ENCODE data around the gene MS4A8. TPM values are rescaled to one million over a fixed set of nuclear protein-coding genes. Genes with fewer than 3 reads are reported as not detected.

Gene MS4A8
- total and polyA plus RNA-seq, 2 experiments from 2014 or later = not detected

DNA sequence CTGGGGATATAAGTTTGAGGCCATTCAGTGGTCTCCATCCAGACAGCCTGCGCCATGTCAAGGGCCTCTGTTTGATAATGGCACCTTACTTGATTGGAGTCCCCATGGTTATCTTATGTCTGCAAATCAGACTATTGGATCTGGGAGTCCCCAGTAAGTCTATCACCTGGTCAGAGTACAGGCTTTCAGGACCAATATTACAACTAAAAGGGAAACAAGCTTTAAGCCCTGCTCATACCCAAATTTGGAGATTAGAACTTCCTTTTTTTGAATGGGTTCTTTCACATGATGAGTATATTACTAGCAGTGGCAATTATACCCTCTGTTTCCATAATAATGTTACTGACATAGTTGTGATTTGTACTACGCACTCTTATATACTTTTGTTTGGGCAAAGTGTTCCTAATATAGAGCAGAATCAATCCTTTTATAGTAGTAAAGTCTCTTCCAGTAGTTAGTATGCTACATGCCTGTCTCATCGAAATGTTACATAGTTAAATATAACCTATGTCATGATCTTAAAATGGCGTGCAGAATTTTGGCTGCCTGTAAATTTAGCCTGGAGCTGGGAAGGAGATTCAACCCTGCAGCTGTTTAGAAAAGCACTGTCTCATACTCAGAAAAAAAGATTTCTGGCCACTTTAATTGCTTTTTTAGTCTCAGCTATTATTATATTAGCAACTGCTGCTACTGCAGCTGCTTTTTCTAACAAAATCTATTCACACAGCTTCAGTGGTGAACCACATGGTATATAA, 62.2 kb downstream of the MS4A8 start:
- Histone ChIP-seq H3K9ac (no peak overlapping the region), H3K36me3 (ENCODE audit: low read depth) (no peaks in the 10 kb centered on the region), H3K4me2 (ENCODE audit: unreplicated experiment) (no peak overlapping the region), H3K27me3 (replicated peaks; ENCODE audit: insufficient read depth) (peaks cover 84% of the 10 kb centered on the region), H3K4me1 (ENCODE audit: insufficient read depth) (no peaks in the 10 kb centered on the region), H3K79me2 (ENCODE audit: insufficient read depth) (no peaks in the 10 kb centered on the region), H2AFZ (no peak overlapping the region), H4K20me1 (ENCODE audit: insufficient read depth) (no peaks in the 10 kb centered on the region), H3K4me3 (no peak overlapping the region), H3F3A (ENCODE audit: insufficient read depth) (no peaks in the 10 kb centered on the region), H3K9me2 (ENCODE audit: insufficient read depth) (no peaks in the 10 kb centered on the region), H3K27ac (no peak overlapping the region), H3K9me3 (ENCODE audit: low read depth) (no peaks in the 10 kb centered on the region)
- no peak for DNase-seq
- in situ Hi-C loops (cut with MboI) = no loop called here
- TF ChIP-seq EZH2phosphoT487 (IDR thresholded peaks at IDR 0.05; ENCODE audit: insufficient read depth, low read depth) (no peak), EZH2 (IDR thresholded peaks at IDR 0.05; ENCODE audit: insufficient read depth, poor library complexity, severe bottlenecking) (no peak)
- 23 to 39% methylated on average over 4 of the region's 4 CpGs for WGBS, 2 experiments (ENCODE audit: low coverage in 1 of 2, low lambda C conversion rate in 2 of 2, missing lambda C conversion rate in 2 of 2)

DNA sequence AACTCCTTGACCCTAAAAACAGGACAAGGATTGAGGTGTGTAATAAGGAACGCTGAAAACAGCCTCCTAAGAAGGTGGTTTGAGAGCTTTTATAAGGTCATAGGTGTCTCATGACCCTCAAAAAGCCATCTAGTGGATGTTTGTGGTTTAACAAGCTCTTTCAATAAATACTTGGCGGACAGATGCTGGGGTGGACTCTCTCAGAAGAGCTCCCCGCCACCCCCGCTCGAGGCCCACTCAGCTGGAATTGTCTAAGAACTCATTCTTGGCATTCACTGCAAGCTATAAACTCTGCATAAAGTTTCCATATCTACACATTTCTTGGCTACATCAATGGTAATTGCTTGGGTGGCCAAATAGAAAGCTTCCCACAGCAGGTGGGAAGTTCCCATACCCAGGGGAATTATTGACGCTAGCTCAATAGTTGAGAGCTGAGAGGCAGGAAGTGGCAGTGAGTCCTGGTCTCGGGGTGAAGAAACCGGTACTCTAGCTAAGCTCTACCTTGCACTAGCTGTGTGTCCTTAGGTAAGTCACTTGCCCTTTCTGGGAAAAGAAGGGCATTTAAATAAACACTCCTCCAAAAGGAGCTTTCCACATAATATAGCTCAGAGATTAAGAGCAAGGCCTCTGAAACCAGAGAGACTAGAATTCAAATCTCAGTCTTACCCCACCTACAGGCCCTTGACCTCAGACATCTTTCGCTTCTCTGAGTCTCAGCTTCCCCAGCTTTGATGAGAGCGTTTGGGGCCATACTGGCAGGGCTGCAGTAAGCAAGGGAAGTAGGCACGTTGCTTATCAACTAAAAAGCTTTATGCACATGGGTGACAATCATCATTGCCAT, 63.7 kb downstream of the MS4A8 start:
- Histone ChIP-seq H3K4me1 (ENCODE audit: insufficient read depth) (no peaks in the 10 kb centered on the region), H3K36me3 (ENCODE audit: low read depth) (no peaks in the 10 kb centered on the region), H3K9me3 (ENCODE audit: low read depth) (no peaks in the 10 kb centered on the region), H3F3A (ENCODE audit: insufficient read depth) (no peaks in the 10 kb centered on the region), H3K9ac (no peak overlapping the region), H3K4me2 (ENCODE audit: unreplicated experiment) (no peak overlapping the region), H4K20me1 (ENCODE audit: insufficient read depth) (no peaks in the 10 kb centered on the region), H2AFZ (no peak overlapping the region), H3K9me2 (ENCODE audit: insufficient read depth) (no peaks in the 10 kb centered on the region), H3K4me3 (no peak overlapping the region), H3K27me3 (replicated peaks; ENCODE audit: insufficient read depth) (peaks cover 76% of the 10 kb centered on the region), H3K27ac (no peak overlapping the region), H3K79me2 (ENCODE audit: insufficient read depth) (no peaks in the 10 kb centered on the region)
- WGBS, 2 experiments (ENCODE audit: low coverage in 1 of 2, low lambda C conversion rate in 2 of 2, missing lambda C conversion rate in 2 of 2) = 36 to 46% methylated on average over 11 of the region's 11 CpGs
- DNase-seq = no peak
- in situ Hi-C loops (cut with MboI) = no loop called here
- TF ChIP-seq EZH2phosphoT487 (IDR thresholded peaks at IDR 0.05; ENCODE audit: insufficient read depth, low read depth) = no peak
- no peak for TF ChIP-seq EZH2 (IDR thresholded peaks at IDR 0.05; ENCODE audit: insufficient read depth, poor library complexity, severe bottlenecking)

DNA sequence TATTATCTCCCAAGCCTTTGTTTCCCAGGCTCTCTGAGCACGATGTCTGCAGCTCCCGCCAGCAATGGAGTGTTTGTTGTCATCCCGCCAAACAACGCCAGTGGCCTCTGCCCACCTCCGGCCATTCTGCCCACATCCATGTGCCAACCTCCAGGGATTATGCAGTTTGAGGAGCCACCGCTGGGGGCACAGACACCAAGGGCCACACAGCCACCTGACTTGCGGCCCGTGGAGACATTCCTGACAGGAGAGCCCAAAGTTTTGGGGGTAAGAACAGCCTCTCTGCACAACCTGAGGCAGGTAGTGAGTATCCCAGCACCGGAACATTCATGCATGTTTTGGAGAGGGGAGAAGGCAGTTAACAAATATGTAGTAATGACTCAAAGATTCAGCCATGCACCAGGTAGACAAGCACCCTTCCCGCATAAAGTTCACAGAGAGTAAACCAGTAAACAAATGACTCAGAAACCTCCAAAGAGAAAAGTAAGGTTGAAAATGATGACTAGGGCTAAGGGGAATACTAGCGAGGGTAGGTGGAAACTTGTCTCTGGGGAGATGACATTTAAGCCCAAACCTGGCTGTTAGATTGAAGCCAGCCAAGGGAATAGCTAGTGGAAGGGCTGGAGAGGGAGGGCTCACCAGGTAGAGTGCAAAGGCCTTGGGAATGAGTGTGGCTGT, 64.4 kb downstream of the MS4A8 start:
- Histone ChIP-seq H3K36me3 (ENCODE audit: low read depth) (no peaks in the 10 kb centered on the region), H3K9ac (no peak overlapping the region), H3K4me3 (no peak overlapping the region), H3K9me2 (ENCODE audit: insufficient read depth) (no peaks in the 10 kb centered on the region), H3K27ac (no peak overlapping the region), H3K9me3 (ENCODE audit: low read depth) (no peaks in the 10 kb centered on the region), H4K20me1 (ENCODE audit: insufficient read depth) (no peaks in the 10 kb centered on the region), H3F3A (ENCODE audit: insufficient read depth) (no peaks in the 10 kb centered on the region), H3K4me2 (ENCODE audit: unreplicated experiment) (no peak overlapping the region), H3K4me1 (ENCODE audit: insufficient read depth) (no peaks in the 10 kb centered on the region), H3K79me2 (ENCODE audit: insufficient read depth) (no peaks in the 10 kb centered on the region), H2AFZ (no peak overlapping the region), H3K27me3 (replicated peaks; ENCODE audit: insufficient read depth) (peaks cover 68% of the 10 kb centered on the region)
- TF ChIP-seq EZH2phosphoT487 (IDR thresholded peaks at IDR 0.05; ENCODE audit: insufficient read depth, low read depth) (no peak), EZH2 (IDR thresholded peaks at IDR 0.05; ENCODE audit: insufficient read depth, poor library complexity, severe bottlenecking) (no peak)
- 52 to 55% methylated on average over 11 of the region's 11 CpGs for WGBS, 2 experiments (ENCODE audit: low coverage in 1 of 2, low lambda C conversion rate in 2 of 2, missing lambda C conversion rate in 2 of 2)
- in situ Hi-C loops (cut with MboI) = no loop called here
- no peak for DNase-seq

DNA sequence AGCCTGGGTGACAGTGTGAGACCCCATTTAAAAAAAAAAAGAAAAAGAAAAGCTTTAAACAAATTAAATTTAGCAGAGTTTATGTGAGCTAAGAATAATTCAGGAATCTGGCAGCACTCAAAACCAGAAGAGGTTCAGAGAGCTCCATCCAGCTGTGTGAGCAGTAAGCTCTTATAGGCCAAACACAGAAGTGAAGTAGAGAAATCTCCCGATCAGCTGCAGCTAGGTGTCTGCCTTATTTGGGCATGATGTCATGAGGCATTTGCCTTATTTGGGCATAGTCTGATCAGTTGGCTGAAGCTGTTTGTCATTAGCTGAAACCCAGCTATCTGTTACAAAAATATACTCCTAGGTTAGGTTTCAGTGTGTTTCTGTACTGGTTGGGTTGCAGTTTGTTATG, 65.5 kb downstream of the MS4A8 start:
- WGBS, 2 experiments (ENCODE audit: low coverage in 1 of 2, low lambda C conversion rate in 2 of 2, missing lambda C conversion rate in 2 of 2) = 0% methylated on average over 1 of the region's 1 CpG
- H3K36me3 ChIP-seq (ENCODE audit: low read depth) = no peaks in the 10 kb centered on the region
- H3K79me2 ChIP-seq (ENCODE audit: insufficient read depth) = no peaks in the 10 kb centered on the region
- TF ChIP-seq EZH2 (IDR thresholded peaks at IDR 0.05; ENCODE audit: insufficient read depth, poor library complexity, severe bottlenecking) = no peak
- no peak for TF ChIP-seq EZH2phosphoT487 (IDR thresholded peaks at IDR 0.05; ENCODE audit: insufficient read depth, low read depth)
- in situ Hi-C loops (cut with MboI) = no loop called here
- H3K4me2 ChIP-seq (ENCODE audit: unreplicated experiment) = no peak overlapping the region
- no peak overlapping the region for H2AFZ ChIP-seq
- peaks cover 59% of the 10 kb centered on the region for H3K27me3 ChIP-seq (replicated peaks; ENCODE audit: insufficient read depth)
- H3K9me2 ChIP-seq (ENCODE audit: insufficient read depth) = no peaks in the 10 kb centered on the region
- H3F3A ChIP-seq (ENCODE audit: insufficient read depth) = no peaks in the 10 kb centered on the region
- no peak overlapping the region for H3K4me3 ChIP-seq
- no peak overlapping the region for H3K27ac ChIP-seq
- H3K4me1 ChIP-seq (ENCODE audit: insufficient read depth) = no peaks in the 10 kb centered on the region
- DNase-seq = no peak
- H4K20me1 ChIP-seq (ENCODE audit: insufficient read depth) = no peaks in the 10 kb centered on the region
- no peaks in the 10 kb centered on the region for H3K9me3 ChIP-seq (ENCODE audit: low read depth)
- H3K9ac ChIP-seq = no peak overlapping the region
